ENCODE data around the gene MYO1B.

DNA sequence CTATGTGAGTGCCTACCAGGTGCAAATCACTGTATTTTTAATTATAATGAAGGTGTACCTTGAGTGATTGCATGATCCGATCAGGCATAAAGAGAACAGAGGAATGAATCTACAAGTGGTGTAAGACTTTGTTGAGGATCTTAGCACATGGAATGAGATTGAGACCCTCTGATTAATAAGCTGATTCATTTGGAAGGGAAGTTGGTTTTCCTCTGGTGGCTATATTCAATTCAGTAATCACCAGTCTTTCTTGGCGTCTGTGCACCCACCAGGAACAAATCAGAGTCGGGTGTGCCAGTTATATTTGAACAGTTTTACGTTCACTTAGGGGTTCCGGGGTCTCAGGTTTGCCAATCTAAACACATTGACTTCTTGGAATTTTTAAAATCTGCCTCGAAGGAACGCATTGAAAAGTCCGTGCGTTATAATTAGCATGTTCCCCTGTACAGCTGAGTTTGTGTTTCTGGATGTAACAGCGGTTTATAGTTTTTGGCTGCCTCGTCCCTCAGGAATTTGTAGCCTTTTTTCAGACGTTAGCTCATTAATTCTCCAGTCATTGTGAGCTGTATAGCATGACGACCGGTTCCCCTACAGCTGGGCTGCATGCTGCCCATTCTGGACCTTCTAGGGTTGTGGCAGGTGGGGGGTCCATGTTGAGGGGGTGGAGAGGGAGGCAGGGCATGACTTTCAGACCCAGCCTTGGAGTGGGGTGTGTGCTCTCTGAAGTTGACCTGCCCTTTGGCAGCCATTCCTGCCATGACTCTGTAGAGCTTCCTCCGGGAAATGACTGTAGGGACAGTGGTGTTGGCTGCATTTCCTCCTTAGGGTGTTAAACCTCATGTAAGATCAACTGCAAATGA is 20.3 kb downstream of the MYO1B start:
- TF ChIP-seq, protein P1, sequence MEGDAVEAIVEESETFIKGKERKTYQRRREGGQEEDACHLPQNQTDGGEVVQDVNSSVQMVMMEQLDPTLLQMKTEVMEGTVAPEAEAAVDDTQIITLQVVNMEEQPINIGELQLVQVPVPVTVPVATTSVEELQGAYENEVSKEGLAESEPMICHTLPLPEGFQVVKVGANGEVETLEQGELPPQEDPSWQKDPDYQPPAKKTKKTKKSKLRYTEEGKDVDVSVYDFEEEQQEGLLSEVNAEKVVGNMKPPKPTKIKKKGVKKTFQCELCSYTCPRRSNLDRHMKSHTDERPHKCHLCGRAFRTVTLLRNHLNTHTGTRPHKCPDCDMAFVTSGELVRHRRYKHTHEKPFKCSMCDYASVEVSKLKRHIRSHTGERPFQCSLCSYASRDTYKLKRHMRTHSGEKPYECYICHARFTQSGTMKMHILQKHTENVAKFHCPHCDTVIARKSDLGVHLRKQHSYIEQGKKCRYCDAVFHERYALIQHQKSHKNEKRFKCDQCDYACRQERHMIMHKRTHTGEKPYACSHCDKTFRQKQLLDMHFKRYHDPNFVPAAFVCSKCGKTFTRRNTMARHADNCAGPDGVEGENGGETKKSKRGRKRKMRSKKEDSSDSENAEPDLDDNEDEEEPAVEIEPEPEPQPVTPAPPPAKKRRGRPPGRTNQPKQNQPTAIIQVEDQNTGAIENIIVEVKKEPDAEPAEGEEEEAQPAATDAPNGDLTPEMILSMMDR (IDR thresholded peaks at IDR 0.05): no peak
- TF ChIP-seq ZFX (IDR thresholded peaks at IDR 0.05; ENCODE audit: borderline replicate concordance): no peak

Measured in 22Rv1 (cell line).